BJ (cell line): ENCODE data around the gene UMODL1. TPM values are rescaled to one million over a fixed set of nuclear protein-coding genes. Genes with fewer than 3 reads are reported as not detected.

ENCODE experiments used
- CTCF ChIA-PET: fragments of 350-600 bp; formaldehyde crosslinking; extraction: SDS; loops from one replicate; lab custom pipeline; 2021; ENCODE audit warnings: antibody characterized with exemption, inconsistent platforms; lab: Yijun Ruan, JAX
- POLR2A ChIA-PET: fragments of 300-600 bp; sonication (Branson Sonifier 250); formaldehyde crosslinking; extraction: SDS; loops from one replicate; lab custom pipeline; 2021; ENCODE audit warnings: antibody characterized with exemption; lab: Charles Lee
- DNase-seq: peaks from one replicate; pipeline ENCODE4 v3.0.0-alpha.2; 2011; ENCODE audit warnings: low read depth
- H3K27me3 ChIP-seq: 2 replicates; pipeline ENCODE4 v1.6.0; 2011; ENCODE audit warnings: low read length; ENCODE audit not compliant: control insufficient read depth, insufficient read depth
- H3K36me3 ChIP-seq: 2 replicates; pipeline ENCODE4 v1.5.1; 2011; ENCODE audit warnings: low read length; ENCODE audit not compliant: control insufficient read depth, insufficient read depth
- H3K4me3 ChIP-seq: 2 replicates; pipeline ENCODE4 v1.5.1; 2011; ENCODE audit warnings: low read depth, mild to moderate bottlenecking, control low read depth, low read length
- CTCF ChIP-seq: IDR thresholded peaks from 2 replicates; pipeline ENCODE4 v1.5.1; 2011; ENCODE audit warnings: low read depth, mild to moderate bottlenecking, control low read depth, inconsistent platforms, low read length, moderate library complexity; ENCODE audit not compliant: insufficient read depth
- polyA plus RNA-seq: library from polyadenylated mRNA; depleted of rRNA; stranded (reverse); fragments of >200 nt; gene quantifications from 2 replicates; pipeline ENCODE4 v1.2.3, GENCODE V29; 2011

The UMODL1 gene
- polyA plus RNA-seq, 1 experiment = 0.04 TPM

- DNase-seq = no peak
- ChIA-PET POLR2A (no interaction called here), CTCF (interaction anchor here (0.6 kb wide), 1 partner anchor 172 kb away, joined by 3 read pairs; no protein-coding TSS in a partner anchor)
- TF ChIP-seq CTCF = no peak
- Histone ChIP-seq H3K4me3 (no peak overlapping the region), H3K36me3 (no peaks in the 10 kb centered on the region), H3K27me3 (no peaks in the 10 kb centered on the region)
Measured at GRCh38 chr21:42183374-42184266, 112.5 kb downstream of the UMODL1 start.

- no peak for DNase-seq
Measured at GRCh38 chr21:42186591-42186990, 115.5 kb downstream of the UMODL1 start.

GRCh38 chr21:42187976-42188653 lies 117.0 kb downstream of the UMODL1 start:
- no peak overlapping the region for H3K4me3 ChIP-seq
- no peaks in the 10 kb centered on the region; the same call in 1 of the 2 replicates for H3K27me3 ChIP-seq
- ChIA-PET CTCF (interaction anchor here (0.6 to 1.5 kb wide), 2 partner anchors 71 to 497 kb away, joined by 3 read pairs; no protein-coding TSS in a partner anchor), POLR2A (no interaction called here)
- no peaks in the 10 kb centered on the region for H3K36me3 ChIP-seq
- DNase-seq = no peak
- no peak for TF ChIP-seq CTCF

More at GRCh38 chr21:42186591-42186990, 115.5 kb downstream of the UMODL1 start:
- ChIA-PET CTCF (interaction anchor here (1.5 kb wide), 1 partner anchor 73 kb away, joined by 3 read pairs; no protein-coding TSS in a partner anchor), POLR2A (no interaction called here)
- Histone ChIP-seq H3K36me3 (no peaks in the 10 kb centered on the region), H3K27me3 (no peaks in the 10 kb centered on the region; the same call in 1 of the 2 replicates), H3K4me3 (no peak overlapping the region)
- no peak for TF ChIP-seq CTCF

- ChIA-PET POLR2A (no interaction called here), CTCF (no interaction called here)
- no peaks in the 10 kb centered on the region; the same call in 1 of the 2 replicates for H3K27me3 ChIP-seq
Measured at GRCh38 chr21:42188663-42189062, 117.5 kb downstream of the UMODL1 start.

More at GRCh38 chr21:42188663-42189062, 117.5 kb downstream of the UMODL1 start:
- Histone ChIP-seq H3K4me3 (no peak overlapping the region), H3K36me3 (no peaks in the 10 kb centered on the region)
- DNase-seq = no peak
- TF ChIP-seq CTCF = no peak
